Limb (tissue), 2 donors: Measurements from ENCODE around the gene KIRREL3.
A peak's percentile ranks its signal among the peaks of the same experiment; 100 is the strongest.

Experiments
- DNase-seq, 2 donors: peaks; one replicate each; pipeline ENCODE4 v3.0.0-alpha.2; 2016; ENCODE audit errors: extremely low spot score in 2 of 2

KIRREL3 gene

DNA sequence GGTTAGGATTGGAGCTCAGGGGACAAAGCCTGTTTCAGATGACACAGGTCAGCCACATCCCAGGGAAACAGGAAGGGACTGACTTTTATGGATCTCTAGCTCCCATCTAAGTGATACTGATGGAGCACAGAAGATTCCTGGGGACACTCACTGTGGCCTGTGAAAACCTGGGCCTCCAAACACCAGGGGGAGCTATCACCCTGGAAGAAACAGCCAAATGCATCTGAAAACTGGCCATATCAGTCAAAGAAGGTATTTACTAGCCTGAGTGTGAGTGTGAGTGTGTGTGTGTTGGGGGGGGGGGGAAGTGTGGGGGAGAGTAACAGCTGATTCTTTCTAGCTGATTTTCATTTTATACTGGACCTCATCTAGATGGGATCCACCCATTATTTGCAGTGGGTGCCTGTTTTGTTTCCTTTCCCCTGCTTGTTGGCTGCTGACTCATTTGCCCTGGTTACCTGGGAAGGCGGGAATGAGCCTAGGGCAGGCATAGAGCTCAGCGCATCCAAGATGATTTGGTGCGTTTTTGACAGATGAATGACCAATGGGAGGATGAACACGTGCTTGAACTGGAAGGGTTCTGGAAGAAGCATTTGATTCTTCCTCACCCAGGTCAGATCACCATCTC is 284.0 kb downstream of the KIRREL3 start:
- peak; percentile 15 to 70 for DNase-seq

DNA sequence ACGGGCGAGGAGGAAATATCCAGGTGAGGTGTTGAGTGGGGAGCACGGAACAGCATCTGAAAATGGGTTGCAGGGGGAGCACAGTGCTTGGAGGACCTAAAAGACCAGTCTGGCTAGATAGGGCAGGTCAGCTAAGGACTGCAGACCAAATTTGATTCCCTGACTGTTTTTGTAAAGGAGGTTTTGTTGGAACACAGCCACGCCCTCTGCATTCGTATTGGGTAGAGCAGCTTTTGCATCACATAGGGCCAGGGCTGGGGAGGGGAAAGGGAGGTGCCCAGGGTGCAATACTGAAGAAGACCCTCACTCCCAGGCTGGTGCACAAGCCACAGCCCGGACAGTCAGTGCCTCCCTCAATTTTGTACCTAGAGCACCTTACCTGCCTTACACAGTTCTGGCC is 286.8 kb downstream of the KIRREL3 start:
- no peak for DNase-seq

- DNase-seq: no peak
These were observed 288.5 kb downstream of the KIRREL3 start for GRCh38 chr11:126711977-126712625.

- no peak for DNase-seq
These were observed 289.7 kb downstream of the KIRREL3 start for GRCh38 chr11:126710804-126711399.

GRCh38 chr11:126707498-126707897 is 293.1 kb downstream of the KIRREL3 start:
- DNase-seq: no peak

DNA sequence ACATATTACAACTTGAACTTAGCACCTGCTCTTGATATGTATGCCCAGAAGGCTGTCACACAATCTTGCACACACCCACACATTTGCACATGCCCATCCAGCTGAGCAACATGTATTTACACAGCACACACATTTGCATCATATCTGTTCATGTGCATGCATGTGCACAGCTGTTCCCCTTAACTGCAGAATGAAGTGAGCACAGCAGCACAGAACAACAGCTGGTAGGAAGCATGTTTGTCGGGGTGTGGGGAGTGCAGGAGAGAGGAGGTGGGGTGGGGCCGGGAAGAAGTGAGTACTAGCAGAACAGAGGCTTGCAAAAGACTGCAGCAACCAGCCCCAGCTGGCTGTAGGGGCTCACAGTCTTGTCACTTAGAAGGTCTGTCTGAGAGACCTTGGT is 296.5 kb downstream of the KIRREL3 start:
- DNase-seq: peak in 1 of 2 donors; percentile 38

- DNase-seq: no peak
These were observed 296.9 kb downstream of the KIRREL3 start for GRCh38 chr11:126703662-126704061.

- peak in 1 of 2 donors; percentile 18 for DNase-seq
These were observed 297.6 kb downstream of the KIRREL3 start for GRCh38 chr11:126702987-126703386.

- DNase-seq: no peak
These were observed 298.3 kb downstream of the KIRREL3 start for GRCh38 chr11:126702165-126702720.

- no peak for DNase-seq
These were observed 299.1 kb downstream of the KIRREL3 start for GRCh38 chr11:126701520-126701897.

- DNase-seq: no peak
These were observed 299.6 kb downstream of the KIRREL3 start for GRCh38 chr11:126700768-126701519.

- no peak for DNase-seq
These were observed 302.0 kb downstream of the KIRREL3 start for GRCh38 chr11:126698576-126698975.

DNA sequence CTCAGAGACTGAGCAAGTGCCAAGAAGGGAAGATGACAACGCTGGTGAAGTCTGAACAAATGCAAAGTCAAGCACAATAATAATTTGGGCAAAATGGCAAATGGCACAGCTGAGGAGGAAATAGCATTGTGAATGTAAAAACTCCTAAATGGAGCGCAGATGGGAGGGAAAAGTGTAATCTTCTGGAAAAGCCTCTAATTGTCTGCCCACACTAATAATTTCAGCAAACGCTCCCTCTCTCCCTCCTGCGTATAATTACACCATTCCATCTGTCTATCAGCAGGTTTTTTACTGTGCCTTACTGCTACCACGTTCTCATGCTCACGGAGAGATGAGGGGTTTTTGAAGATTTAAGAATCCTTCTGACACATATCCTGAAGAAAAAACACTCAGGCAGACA is 302.6 kb downstream of the KIRREL3 start:
- DNase-seq: no peak

DNA sequence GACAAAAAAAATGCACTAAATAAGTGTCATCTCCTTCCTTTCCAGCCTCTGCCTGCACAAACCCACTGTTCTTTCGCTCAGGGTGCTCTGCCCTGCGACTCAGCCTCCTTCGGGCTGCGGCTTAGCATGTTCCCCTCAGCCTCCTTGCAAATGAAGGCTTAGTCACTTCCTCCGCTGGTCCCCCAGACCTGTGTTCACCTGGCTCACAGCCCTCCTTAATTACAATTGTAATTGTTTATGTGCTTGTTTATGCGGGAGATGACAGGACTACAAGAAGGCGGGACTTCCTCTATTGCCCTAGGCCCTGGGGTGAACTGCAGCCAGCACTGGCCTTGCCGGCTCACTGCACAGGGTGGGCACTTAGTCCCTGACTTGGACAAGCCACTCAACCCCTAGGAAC is 303.6 kb downstream of the KIRREL3 start:
- DNase-seq: no peak

- DNase-seq: no peak
These were observed 305.3 kb downstream of the KIRREL3 start for GRCh38 chr11:126695293-126695692.

DNA sequence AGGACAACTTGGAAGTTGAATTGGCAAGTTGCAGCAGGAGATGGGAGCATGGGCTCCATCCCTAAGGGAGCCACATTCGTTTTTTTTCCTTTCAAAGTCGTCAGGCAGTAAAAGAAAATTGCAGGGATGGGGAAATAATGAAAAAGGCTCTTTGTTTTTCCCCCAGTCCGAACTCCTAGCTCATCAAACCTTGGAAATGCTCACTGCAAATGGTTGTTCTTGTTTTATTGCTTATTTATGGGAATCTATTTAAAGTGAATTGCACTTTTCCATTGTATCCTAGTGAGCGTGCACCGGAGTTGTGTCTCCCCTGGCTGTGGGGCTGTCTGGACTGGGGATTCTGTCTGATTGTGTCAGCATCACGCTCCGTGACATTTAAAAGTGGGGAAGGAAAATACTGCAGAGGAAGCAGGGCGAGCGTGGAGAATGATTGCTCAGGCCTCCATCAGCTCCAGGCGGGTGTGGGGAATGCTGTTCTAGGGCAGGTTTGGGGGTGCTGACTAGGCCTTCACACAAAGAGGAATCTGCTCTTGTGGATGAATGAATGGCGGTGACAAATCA is 306.4 kb downstream of the KIRREL3 start:
- DNase-seq: no peak

- DNase-seq: no peak
These were observed 313.1 kb downstream of the KIRREL3 start for GRCh38 chr11:126687477-126687876.

DNA sequence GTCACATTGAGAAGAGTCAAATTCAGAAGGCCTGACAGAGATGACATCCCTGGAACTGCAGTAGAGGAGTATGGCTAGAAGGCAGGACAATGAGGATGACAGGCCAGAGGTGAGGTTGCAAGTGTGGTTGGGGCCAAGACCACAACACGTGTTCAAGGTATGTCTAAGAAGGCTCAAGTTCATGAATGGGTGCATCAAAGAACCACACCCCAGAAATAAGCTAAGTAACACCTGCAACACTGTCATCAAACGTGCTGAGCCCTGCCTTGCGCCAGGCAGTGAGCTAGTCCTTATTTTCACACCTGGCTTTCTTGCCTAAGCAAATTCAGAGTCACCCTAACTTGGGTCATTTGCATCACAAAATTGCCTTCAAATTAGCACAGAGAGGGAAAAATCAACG is 313.6 kb downstream of the KIRREL3 start:
- no peak for DNase-seq

- no peak for DNase-seq
These were observed 316.5 kb downstream of the KIRREL3 start for GRCh38 chr11:126683766-126684728.

- DNase-seq: no peak
These were observed 318.0 kb downstream of the KIRREL3 start for GRCh38 chr11:126682590-126682989.
